Neural cell (in vitro differentiated cells): ENCODE results near the gene KDM1B. TPM values are rescaled to one million over a fixed set of nuclear protein-coding genes. Genes with fewer than 3 reads are reported as not detected.

Source experiments
- H2AFZ ChIP-seq: fragments of 200-600, 300-800 bp; sonication (generic), shearing (Covaris generic); 2 replicates; pipeline ENCODE4 v1.6.0; 2014; ENCODE audit warnings: low read depth, mild to moderate bottlenecking, antibody characterized with exemption, low read length, moderate library complexity
- H3F3A ChIP-seq: fragments of 200-600 bp; shearing (Covaris generic); 2 replicates; pipeline ENCODE4 v1.6.1; 2016; ENCODE audit warnings: mild to moderate bottlenecking, moderate library complexity, mixed read lengths, antibody characterized with exemption, low read length; ENCODE audit not compliant: insufficient read depth, poor library complexity, severe bottlenecking
- H3K27ac ChIP-seq: fragments of 200-600, 300-800 bp; sonication (generic), shearing (Covaris generic); 2 replicates; pipeline ENCODE4 v1.5.1; 2014; ENCODE audit warnings: mild to moderate bottlenecking, low read length, moderate library complexity
- H3K27me3 ChIP-seq: fragments of 300-800, 200-600 bp; sonication (generic), shearing (Covaris generic); 2 replicates; pipeline ENCODE4 v1.6.0; 2014; ENCODE audit warnings: mild to moderate bottlenecking, low read depth, low read length, moderate library complexity; ENCODE audit not compliant: insufficient read depth
- H3K36me3 ChIP-seq: fragments of 300-800, 200-600 bp; sonication (generic), shearing (Covaris generic); 2 replicates; pipeline ENCODE4 v1.5.1; 2014; ENCODE audit warnings: mild to moderate bottlenecking, antibody characterized with exemption, low read length, moderate library complexity; ENCODE audit not compliant: insufficient read depth
- H3K4me2 ChIP-seq: fragments of 300-800, 200-600 bp; sonication (generic), shearing (Covaris generic); 2 replicates; pipeline ENCODE4 v1.6.0; 2014; ENCODE audit warnings: mild to moderate bottlenecking, low read length
- H3K4me3 ChIP-seq: fragments of 300-800, 200-600 bp; sonication (generic), shearing (Covaris generic); 2 replicates; pipeline ENCODE4 v1.5.1; 2014; ENCODE audit warnings: mild to moderate bottlenecking, low read length, moderate library complexity
- H3K79me2 ChIP-seq: fragments of 200-600 bp; shearing (Covaris generic); replicated peaks from 2 replicates; pipeline ENCODE4 v1.6.0; 2014; ENCODE audit warnings: mild to moderate bottlenecking, low read length, moderate library complexity; ENCODE audit not compliant: insufficient read depth
- H3K9ac ChIP-seq: fragments of 300-800, 200-600 bp; sonication (generic), shearing (Covaris generic); 2 replicates; pipeline ENCODE4 v1.6.1; 2016; ENCODE audit warnings: mild to moderate bottlenecking, low read length, mixed read lengths
- H3K9me2 ChIP-seq: fragments of 200-600 bp; shearing (Covaris generic); 2 replicates; pipeline ENCODE4 v1.6.1; 2016; ENCODE audit warnings: mild to moderate bottlenecking, low read length, mixed read lengths; ENCODE audit not compliant: insufficient read depth
- H3K9me3 ChIP-seq: fragments of 200-600, 300-800 bp; sonication (generic), shearing (Covaris generic); 2 replicates; pipeline ENCODE4 v1.6.1; 2016; ENCODE audit warnings: mild to moderate bottlenecking, mixed run types, low read length, moderate library complexity, mixed read lengths
- H4K20me1 ChIP-seq: fragments of 200-600 bp; shearing (Covaris generic); 2 replicates; pipeline ENCODE4 v1.6.1; 2016; ENCODE audit warnings: mild to moderate bottlenecking, mixed run types; ENCODE audit not compliant: insufficient read depth
- EP300 ChIP-seq: fragments of 450-650 bp; conservative IDR thresholded peaks from 2 replicates; pipeline ENCODE4 v1.6.1; 2014; ENCODE audit warnings: antibody characterized with exemption, mild to moderate bottlenecking, moderate library complexity; ENCODE audit not compliant: poor library complexity, severe bottlenecking
- EZH2 ChIP-seq: fragments of 200-600, 300-800 bp; shearing (Covaris generic), sonication (generic); IDR thresholded peaks from 2 replicates; pipeline ENCODE4 v1.6.1; 2014; ENCODE audit warnings: antibody characterized with exemption, low read length, borderline replicate concordance, mild to moderate bottlenecking; ENCODE audit not compliant: insufficient read depth, poor library complexity, severe bottlenecking
- MXI1 ChIP-seq: fragments of 450-650 bp; conservative IDR thresholded peaks from 2 replicates; pipeline ENCODE4 v1.6.1; 2014; ENCODE audit warnings: antibody characterized with exemption, mild to moderate bottlenecking; ENCODE audit not compliant: poor library complexity, severe bottlenecking
- POLR2AphosphoS5 ChIP-seq: IDR thresholded peaks from 2 replicates; pipeline ENCODE4 v1.6.1; 2012
- RAD21 ChIP-seq: fragments of 450-650 bp; conservative IDR thresholded peaks from 2 replicates; pipeline ENCODE4 v1.6.1; 2014; ENCODE audit warnings: antibody characterized with exemption, mild to moderate bottlenecking, moderate library complexity
- SMC3 ChIP-seq: fragments of 450-650 bp; conservative IDR thresholded peaks from 2 replicates; pipeline ENCODE4 v1.6.1; 2014; ENCODE audit warnings: antibody characterized with exemption, mild to moderate bottlenecking, moderate library complexity; ENCODE audit not compliant: poor library complexity
- TAF1 ChIP-seq: IDR thresholded peaks from 2 replicates; pipeline ENCODE4 v1.6.1; 2012; ENCODE audit warnings: low read depth
- polyA plus RNA-seq: library from polyadenylated mRNA; depleted of rRNA; stranded (reverse); fragments of >200 nt; gene quantifications from 2 replicates; pipeline ENCODE4 v1.2.3, GENCODE V29; 2014
- TF ChIP-seq, protein P1 (sequence below): fragments of 450-650 bp; IDR thresholded peaks from 2 replicates; pipeline ENCODE4 v1.5.1; 2014; ENCODE audit warnings: antibody characterized with exemption, mild to moderate bottlenecking, moderate library complexity; ENCODE audit not compliant: poor library complexity, severe bottlenecking
- TF ChIP-seq, protein P2 (sequence below): IDR thresholded peaks from 2 replicates; pipeline ENCODE4 v1.6.1; 2012; ENCODE audit warnings: borderline replicate concordance

The KDM1B gene
- polyA plus RNA-seq, 1 donor from 2014 or later = 24.5 TPM

DNA sequence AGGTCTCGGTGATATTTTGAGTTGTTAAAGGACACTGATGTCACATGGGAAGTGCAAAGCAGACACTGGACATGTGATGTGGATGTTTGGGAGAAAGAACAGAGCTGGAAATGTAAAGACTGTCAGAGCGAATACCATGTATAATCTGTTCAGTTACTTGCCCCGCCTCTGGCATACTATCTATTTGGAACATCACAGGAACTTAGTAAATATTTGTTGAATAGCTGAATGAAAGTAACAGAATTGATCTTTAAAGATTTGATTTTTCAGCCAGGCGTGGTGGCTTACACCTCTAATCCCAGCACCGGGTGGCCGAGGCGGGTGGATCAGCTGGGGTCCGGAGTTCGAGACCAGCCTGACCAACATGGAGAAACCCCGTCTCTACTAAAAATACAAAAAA is 19.0 kb upstream of the KDM1B start:
- Histone ChIP-seq H3K4me3 (no peak overlapping the region), H4K20me1 (no peaks in the 10 kb centered on the region), H2AFZ (no peak overlapping the region), H3K4me2 (no peak overlapping the region), H3F3A (no peaks in the 10 kb centered on the region), H3K9me3 (no peaks in the 10 kb centered on the region), H3K27ac (no peak overlapping the region), H3K79me2 (no peaks in the 10 kb centered on the region), H3K9ac (no peak overlapping the region), H3K27me3 (no peaks in the 10 kb centered on the region), H3K36me3 (no peaks in the 10 kb centered on the region), H3K9me2 (no peaks in the 10 kb centered on the region)
- TF ChIP-seq POLR2AphosphoS5 (no peak), SMC3 (no peak), EP300 (no peak), EZH2 (no peak), MXI1 (no peak), TAF1 (no peak), RAD21 (no peak)
- TF ChIP-seq, protein P1, sequence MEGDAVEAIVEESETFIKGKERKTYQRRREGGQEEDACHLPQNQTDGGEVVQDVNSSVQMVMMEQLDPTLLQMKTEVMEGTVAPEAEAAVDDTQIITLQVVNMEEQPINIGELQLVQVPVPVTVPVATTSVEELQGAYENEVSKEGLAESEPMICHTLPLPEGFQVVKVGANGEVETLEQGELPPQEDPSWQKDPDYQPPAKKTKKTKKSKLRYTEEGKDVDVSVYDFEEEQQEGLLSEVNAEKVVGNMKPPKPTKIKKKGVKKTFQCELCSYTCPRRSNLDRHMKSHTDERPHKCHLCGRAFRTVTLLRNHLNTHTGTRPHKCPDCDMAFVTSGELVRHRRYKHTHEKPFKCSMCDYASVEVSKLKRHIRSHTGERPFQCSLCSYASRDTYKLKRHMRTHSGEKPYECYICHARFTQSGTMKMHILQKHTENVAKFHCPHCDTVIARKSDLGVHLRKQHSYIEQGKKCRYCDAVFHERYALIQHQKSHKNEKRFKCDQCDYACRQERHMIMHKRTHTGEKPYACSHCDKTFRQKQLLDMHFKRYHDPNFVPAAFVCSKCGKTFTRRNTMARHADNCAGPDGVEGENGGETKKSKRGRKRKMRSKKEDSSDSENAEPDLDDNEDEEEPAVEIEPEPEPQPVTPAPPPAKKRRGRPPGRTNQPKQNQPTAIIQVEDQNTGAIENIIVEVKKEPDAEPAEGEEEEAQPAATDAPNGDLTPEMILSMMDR = no peak
- TF ChIP-seq, protein P2, sequence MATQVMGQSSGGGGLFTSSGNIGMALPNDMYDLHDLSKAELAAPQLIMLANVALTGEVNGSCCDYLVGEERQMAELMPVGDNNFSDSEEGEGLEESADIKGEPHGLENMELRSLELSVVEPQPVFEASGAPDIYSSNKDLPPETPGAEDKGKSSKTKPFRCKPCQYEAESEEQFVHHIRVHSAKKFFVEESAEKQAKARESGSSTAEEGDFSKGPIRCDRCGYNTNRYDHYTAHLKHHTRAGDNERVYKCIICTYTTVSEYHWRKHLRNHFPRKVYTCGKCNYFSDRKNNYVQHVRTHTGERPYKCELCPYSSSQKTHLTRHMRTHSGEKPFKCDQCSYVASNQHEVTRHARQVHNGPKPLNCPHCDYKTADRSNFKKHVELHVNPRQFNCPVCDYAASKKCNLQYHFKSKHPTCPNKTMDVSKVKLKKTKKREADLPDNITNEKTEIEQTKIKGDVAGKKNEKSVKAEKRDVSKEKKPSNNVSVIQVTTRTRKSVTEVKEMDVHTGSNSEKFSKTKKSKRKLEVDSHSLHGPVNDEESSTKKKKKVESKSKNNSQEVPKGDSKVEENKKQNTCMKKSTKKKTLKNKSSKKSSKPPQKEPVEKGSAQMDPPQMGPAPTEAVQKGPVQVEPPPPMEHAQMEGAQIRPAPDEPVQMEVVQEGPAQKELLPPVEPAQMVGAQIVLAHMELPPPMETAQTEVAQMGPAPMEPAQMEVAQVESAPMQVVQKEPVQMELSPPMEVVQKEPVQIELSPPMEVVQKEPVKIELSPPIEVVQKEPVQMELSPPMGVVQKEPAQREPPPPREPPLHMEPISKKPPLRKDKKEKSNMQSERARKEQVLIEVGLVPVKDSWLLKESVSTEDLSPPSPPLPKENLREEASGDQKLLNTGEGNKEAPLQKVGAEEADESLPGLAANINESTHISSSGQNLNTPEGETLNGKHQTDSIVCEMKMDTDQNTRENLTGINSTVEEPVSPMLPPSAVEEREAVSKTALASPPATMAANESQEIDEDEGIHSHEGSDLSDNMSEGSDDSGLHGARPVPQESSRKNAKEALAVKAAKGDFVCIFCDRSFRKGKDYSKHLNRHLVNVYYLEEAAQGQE = no peak

DNA sequence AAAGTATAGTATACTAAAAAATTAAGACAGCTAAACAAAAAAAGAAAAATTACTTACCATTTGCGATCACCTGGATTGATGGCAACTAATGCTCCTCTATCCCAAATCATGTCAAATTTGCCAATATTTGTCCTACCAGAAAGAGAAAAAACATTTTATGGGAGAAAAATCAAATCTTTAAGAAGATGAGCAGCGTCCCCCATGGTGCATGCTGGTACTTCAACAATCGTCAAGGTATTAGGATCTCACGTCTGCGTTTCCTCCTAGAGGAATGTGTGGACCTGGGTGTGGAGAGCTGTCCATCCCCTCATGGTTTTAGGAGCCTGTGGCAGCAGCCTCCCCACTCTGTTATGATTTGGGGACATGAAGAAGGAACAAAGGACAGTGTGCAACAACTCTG is 16.3 kb upstream of the KDM1B start:
- Histone ChIP-seq H3K36me3 (no peaks in the 10 kb centered on the region), H4K20me1 (no peaks in the 10 kb centered on the region), H3F3A (no peaks in the 10 kb centered on the region), H3K4me2 (no peak overlapping the region), H3K9ac (no peak overlapping the region), H3K9me3 (no peaks in the 10 kb centered on the region), H3K27ac (no peak overlapping the region), H3K27me3 (no peaks in the 10 kb centered on the region), H3K9me2 (no peaks in the 10 kb centered on the region), H3K79me2 (no peaks in the 10 kb centered on the region), H2AFZ (no peak overlapping the region), H3K4me3 (no peak overlapping the region)
- TF ChIP-seq TAF1 (no peak), SMC3 (no peak), EP300 (no peak), EZH2 (no peak), POLR2AphosphoS5 (no peak), MXI1 (no peak), RAD21 (no peak)
- TF ChIP-seq, protein P2 = no peak
- TF ChIP-seq, protein P1 = no peak
